ENCODE results near the gene RETREG2. TPM values are rescaled to one million over a fixed set of nuclear protein-coding genes. Genes with fewer than 3 reads are reported as not detected.

RETREG2 gene
- total and polyA plus RNA-seq, 11 donors = 13.4 to 56.0 (median 38.2) TPM

GRCh38 chr2:219228911-219229304 lies 50.8 kb downstream of the RETREG2 start:
- Histone ChIP-seq H3K27me3 (no peaks in the 10 kb centered on the region), H3K9me3 (no peaks in the 10 kb centered on the region), H3K4me1 (peaks cover 3 to 51% (median 26%) of the 10 kb centered on the region in 12 donors), H3K36me3 (peaks cover 2 to 63% (median 54%) of the 10 kb centered on the region in 9 donors), H3K4me3 (peak overlapping the region; percentile 80 to 92 (median 88)), H3K27ac (peak overlapping the region; percentile 93 to 99 (median 97))
- 2 to 6% (median 3%) methylated on average over 12 to 19 of the region's 19 CpGs for WGBS, 4 donors
- no peak for DNase-seq
- TF ChIP-seq CTCF (IDR thresholded peaks at IDR 0.05) (no peak), POLR2A (IDR thresholded peaks at IDR 0.05) (no peak)
- intact Hi-C loops (cut with DNase I) = loop anchor here in 4 of 10 donors (1.0 to 10.0 kb wide), 6 partner anchors 16 to 68 kb away; partner anchors contain the start of genes CNPPD1 (in 2 of the 4), GLB1L (in 1 of the 4), RETREG2 (in 1 of the 4) and SLC23A3 (in 1 of the 4)
- ATAC-seq = no peak

- no peak for TF ChIP-seq CTCF (IDR thresholded peaks at IDR 0.05)
- TF ChIP-seq POLR2A (IDR thresholded peaks at IDR 0.05) = peak in 1 of 2 donors; percentile 85
- Histone ChIP-seq H3K27me3 (no peaks in the 10 kb centered on the region), H3K27ac (peak within 1 kb of the TSS; percentile 93 to 99 (median 97)), H3K4me1 (peaks cover 3 to 51% (median 26%) of the 10 kb centered on the region in 12 donors), H3K4me3 (peak within 1 kb of the TSS; percentile 80 to 92 (median 88)), H3K9me3 (no peaks in the 10 kb centered on the region), H3K36me3 (peaks cover 0 to 63% (median 54%) of the 10 kb centered on the region in 9 donors)
- intact Hi-C loops (cut with DNase I) = loop anchor here in 4 of 10 donors (1.0 to 10.0 kb wide), 7 partner anchors 16 to 68 kb away; partner anchors contain the start of genes CNPPD1 (in 2 of the 4), GLB1L (in 1 of the 4), RETREG2 (in 1 of the 4) and SLC23A3 (in 1 of the 4)
- DNase-seq = peak; percentile 98 to 100 (median 99)
- peak; percentile 99 for ATAC-seq
- 0 to 1% (median 0%) methylated on average over 17 to 80 of the region's 80 CpGs for WGBS, 4 donors
Observed at GRCh38 chr2:219229305-219230058, 51.4 kb downstream of the RETREG2 start, which contains the start of the genes ANKZF1 and ATG9A. TSS of gene ANKZF1 (plus strand) at chr2:219229806. CDS start at chr2:219230258, 452 bp downstream. TSS of gene ATG9A (minus strand) at chr2:219229636. CDS start at chr2:219228024, 1,612 bp downstream.

- Histone ChIP-seq H3K4me1 (peaks cover 3 to 49% (median 26%) of the 10 kb centered on the region in 12 donors), H3K27ac (peak overlapping the region; percentile 48 to 99 (median 97)), H3K27me3 (no peaks in the 10 kb centered on the region), H3K9me3 (no peaks in the 10 kb centered on the region), H3K4me3 (peak overlapping the region; percentile 80 to 92 (median 88)), H3K36me3 (peaks cover 0 to 63% (median 54%) of the 10 kb centered on the region in 9 donors)
- peak in 1 of 5 donors; percentile 77 for DNase-seq
- peak in 2 of 4 donors; percentile 12 to 32 for ATAC-seq
- TF ChIP-seq POLR2A (IDR thresholded peaks at IDR 0.05) = no peak
- TF ChIP-seq CTCF (IDR thresholded peaks at IDR 0.05) = no peak
- WGBS, 4 donors = 0 to 1% (median 0%) methylated on average over 22 to 24 of the region's 24 CpGs
- intact Hi-C loops (cut with DNase I) = loop anchor here in 1 of 10 donors (10.0 kb wide), 1 partner anchor 65 kb away; no protein-coding TSS in a partner anchor
Observed at GRCh38 chr2:219230059-219230540, 52.0 kb downstream of the RETREG2 start.

All from heart left ventricle (tissue), 16 donors.